ENCODE results near the gene SERPINE2.

Gene SERPINE2

DNA sequence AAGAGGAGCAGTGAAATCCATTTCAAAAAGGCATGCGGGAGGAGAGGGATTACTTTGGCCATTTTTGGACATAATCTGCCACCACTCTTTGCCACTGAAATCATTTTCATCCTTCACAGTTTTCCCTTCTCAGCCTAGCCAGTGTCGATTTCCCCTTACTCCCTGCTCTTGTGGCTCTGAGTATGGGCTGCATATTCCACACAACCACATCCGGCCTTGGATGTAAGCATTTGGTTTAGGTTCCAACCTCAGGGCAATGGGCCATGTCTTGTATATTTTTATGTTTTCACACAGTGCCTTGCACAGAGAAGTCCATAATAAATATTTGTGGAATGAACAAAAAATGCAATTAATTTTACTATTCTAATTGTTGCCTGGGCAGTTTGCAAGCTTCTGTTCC lies 7.7 kb upstream of the SERPINE2 start:
- peak; percentile 31 for DNase-seq (ENCODE audit: low read depth)

DNA sequence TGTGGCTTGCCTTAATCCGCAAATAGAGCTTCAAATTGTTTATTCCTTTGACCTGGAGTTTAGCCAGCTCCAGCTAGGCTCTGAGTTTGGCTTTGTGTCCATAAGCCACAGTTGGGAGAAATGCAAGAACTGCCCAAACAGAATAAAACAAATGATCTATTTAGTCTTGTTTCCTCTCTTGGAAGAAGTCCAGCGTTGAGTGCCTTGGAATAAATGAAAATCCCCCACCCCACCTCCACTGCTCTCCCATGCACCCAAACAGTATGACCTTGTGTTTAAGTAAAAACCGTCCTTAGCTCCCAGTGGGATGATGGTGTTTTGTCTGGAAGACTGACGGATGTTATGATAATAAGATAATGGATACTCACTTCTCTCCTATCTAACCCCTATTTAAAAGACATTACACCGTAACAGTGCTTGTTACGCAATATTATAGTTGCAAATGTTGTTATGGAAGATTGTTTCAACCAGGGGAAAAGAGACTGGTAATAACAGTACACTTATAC lies 3.2 kb upstream of the SERPINE2 start:
- DNase-seq (ENCODE audit: low read depth) = no peak

DNA sequence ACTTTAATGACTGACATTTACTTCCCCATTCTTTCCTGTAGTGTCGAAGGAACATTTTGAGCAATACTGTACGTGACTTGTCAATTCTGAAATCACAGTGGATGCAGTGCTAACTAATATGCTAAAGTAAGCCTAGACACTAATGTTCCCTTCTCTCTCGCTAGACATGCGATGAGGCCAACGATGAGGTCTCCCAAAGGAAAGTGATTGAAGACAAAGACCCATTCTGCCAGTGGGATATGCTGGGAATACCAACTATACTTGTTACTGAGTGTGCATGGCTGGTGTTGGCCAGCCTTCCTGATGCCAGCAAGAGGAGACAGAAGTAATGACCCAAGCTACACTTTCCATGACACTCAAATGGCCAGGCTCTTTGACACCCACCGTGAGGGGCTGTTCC lies 2.5 kb upstream of the SERPINE2 start:
- no peak for DNase-seq (ENCODE audit: low read depth)

DNA sequence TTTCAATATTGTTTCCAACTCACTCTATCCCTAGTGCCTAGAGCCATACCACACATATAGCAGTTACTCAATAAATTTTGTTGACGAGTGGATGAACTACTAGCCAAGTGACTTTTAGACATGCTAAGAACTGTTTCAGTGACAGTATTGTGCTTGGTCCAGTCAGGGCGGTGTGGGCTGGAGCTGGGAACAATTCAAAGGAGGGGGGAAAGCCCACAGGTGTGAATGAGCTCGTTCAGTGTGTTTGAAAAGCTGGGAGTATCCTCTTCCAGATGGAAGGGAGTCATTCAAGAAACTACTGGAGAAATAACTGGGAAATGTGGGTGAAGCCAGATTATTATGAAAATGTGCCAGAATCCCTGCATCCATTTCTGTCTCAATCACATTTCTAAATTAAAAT lies 1.7 kb upstream of the SERPINE2 start:
- DNase-seq (ENCODE audit: low read depth) = no peak

DNA sequence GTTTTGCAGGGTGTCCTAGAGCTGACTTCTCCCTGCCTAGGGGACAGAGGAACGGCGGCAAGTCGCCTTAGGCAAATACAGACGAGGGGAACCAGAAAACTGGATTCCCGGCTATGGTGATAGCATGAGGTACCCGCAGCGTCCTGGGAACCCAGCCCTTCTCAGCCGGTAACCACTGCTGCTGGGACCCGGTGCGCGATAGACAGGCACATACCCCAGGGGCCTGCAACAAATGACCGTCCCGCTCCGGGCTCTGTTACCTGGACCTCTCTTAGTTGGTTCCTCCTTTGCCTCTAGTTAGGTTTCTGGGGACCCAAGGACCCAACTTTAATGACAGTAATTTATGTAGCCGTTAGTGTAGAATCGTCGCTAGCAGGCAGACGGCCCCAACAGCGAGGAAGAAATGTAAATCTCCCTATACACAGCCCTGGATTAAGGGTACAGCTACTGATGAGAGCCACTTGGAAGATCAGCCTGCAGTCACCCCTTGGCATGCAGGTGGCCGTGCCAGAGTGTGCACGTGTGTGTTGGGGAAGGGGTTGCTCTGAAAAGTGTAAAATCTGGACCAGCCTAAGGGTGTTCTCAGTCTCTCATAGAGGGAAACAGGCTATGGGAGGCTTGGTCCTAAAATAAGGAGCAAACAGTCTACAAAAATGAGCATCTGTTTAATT lies 819 bp upstream of the SERPINE2 start:
- DNase-seq (ENCODE audit: low read depth) = no peak

DNA sequence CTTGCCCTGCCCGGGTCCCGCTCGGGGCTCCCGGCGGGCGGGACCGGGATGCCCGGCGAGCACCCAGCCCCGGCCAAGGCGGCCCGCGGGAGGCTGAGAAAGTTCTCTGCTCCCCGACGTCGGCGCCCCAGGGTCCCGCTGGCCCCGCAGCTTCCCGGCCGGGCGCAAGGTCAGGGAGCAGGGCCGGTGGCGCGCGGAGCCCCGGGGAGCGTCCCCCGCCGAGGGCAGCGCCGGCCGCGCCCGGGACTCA lies 331 bp downstream of the SERPINE2 start:
- DNase-seq (ENCODE audit: low read depth) = no peak

DNA sequence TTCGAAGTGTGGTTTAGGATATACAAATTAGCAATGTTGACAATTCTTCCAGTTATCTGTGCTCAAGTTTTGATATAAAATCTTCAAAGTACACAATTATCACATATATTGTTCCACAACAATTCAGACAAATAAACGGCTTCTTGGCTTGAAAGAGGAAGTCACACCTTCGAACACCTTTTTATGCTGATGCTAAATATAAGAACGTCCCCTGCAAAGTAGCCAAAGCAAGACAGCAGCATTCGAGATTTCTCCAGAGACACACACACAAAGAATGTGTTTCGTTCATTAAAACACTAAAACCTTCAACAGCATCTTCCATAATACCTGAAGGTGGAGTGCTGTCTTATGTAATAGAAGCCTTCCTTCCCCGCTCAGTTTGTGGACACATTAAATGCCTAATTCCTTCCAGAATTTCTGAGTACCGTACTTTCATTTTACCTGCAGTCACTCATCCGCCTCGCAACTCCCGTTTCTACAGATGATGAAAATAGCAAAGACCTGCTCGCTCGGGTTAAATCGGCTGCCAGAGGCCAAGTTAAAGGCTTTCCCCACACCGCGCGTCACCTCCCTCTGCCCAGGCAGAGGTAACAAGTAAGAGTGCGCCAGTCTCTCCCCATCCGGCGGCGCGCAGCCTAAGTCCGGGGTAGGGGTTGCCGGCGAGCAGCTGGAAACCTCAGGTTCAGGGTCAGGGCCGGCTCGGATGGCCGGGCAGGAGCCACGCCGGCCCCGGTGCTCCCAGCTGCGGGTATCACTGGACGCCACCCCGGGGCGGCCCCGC lies 847 bp downstream of the SERPINE2 start:
- DNase-seq (ENCODE audit: low read depth) = peak; percentile 51

DNA sequence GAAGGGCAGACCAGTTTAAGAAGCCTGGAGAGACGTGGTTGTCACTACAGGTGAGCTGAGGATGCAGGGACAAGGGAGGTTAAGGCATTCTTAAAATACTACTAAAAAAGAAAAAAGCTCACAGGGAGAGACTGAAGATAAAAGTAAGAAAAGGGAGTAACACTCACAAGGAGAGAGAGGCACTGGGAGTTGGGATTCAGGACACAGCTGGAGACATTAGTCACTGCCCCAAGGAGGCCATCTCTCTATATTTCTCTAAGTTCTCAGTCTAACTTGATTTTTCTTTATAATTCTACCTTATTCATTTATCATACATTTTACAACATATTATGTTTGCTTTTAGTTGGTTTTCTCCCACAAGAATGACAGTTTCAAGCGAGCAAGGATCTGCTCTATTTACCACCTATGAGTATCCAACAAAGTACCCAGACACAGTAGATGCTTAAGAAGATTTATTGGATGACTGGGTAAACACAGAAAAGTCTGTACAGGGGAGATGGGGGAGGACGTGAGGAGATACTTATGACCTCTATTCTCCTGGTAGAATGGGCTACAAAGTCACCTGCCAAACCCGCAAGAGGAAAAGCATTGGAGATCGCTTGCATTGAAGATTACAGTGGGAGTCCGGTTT lies 2.2 kb downstream of the SERPINE2 start:
- DNase-seq (ENCODE audit: low read depth) = peak; percentile 25

DNA sequence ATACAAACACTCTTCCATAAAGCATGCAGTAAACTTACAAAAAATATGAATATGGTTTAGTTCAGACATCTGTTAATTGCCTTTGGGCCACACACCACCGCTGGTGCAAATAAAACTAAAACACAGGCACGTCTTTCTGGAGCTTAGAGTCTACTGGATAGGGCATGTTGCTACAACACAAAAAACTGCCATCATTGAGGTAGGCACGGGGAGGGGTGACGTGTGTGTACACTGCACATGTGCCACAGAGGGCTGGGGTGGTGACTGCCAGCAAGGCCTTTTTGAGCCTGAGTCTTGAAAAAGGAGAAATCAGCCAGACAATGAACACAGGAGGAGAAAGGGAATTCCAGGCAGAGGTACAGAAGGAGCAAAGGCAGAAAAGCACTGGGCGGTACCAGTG lies 5.1 kb downstream of the SERPINE2 start:
- DNase-seq (ENCODE audit: low read depth) = no peak

- DNase-seq (ENCODE audit: low read depth) = no peak
These were observed 5.5 kb downstream of the SERPINE2 start for GRCh38 chr2:224033601-224034000.

GRCh38 chr2:224032283-224032682 lies 6.8 kb downstream of the SERPINE2 start:
- DNase-seq (ENCODE audit: low read depth) = no peak

DNA sequence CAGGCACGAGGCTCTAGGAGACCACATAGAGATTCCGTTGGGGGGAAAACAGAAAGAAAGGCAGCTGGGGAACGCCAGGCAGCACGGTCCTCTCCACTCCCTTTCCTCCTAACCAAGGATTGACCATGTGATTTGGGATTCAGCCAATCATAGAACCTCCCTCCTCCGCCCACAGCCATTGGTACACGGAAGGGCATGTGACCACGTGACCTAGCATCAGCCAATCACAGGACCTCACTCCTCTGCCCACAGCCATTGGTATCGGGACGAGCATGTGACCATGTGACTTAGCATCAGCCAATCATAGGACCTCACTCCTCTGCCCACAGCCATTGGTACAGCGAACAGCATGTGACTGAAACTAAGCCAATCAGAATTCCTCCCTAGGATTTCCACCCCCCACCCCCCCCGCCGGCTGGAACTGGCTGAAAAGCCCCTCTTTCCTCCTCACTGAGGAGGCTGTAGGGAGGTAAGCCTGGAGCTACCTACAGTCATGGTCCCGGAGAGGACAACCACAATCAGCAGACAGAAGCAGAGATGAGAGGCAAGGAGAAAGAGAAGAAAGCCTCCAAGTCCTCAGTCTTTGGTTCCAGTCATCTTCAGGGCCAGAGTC lies 7.6 kb downstream of the SERPINE2 start:
- no peak for DNase-seq (ENCODE audit: low read depth)

DNA sequence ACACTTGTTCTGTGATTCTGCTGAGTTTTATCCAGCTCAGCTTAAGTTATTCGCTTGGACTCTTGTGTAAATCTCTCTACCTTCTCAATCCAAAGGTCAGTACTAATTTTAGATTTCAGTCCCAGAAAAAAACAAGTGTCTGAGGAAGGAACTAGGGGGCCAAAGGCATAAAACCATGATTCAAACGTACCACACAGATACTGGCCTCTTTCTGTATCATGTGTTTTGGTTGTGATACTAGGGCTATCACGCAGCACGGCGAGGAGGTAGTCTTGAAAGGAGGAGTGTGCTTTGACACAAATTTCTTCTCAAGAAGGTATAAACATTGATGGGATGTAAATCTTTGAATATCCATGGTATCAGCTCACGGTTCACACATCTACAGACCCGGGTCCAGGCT lies 8.3 kb downstream of the SERPINE2 start:
- DNase-seq (ENCODE audit: low read depth) = no peak

DNA sequence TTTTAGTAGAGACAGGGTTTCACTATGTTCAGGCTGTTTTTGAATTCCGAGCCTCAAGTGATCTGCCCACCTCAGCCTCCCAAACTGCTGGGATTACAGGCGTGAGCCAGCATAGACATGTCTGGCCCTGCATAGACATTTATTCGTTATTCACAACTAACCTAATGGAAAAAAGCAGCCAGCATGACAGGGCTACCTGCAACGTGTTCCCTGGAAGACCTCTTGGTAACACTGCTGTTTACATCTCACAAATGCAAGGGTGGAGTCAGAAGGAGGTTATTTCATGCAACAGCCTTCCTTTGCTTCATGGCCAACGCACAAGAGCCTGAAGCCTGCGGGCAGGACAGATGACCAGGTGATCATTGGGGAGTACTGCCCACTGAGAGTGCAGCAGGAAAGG lies 9.2 kb downstream of the SERPINE2 start:
- DNase-seq (ENCODE audit: low read depth) = no peak

DNA sequence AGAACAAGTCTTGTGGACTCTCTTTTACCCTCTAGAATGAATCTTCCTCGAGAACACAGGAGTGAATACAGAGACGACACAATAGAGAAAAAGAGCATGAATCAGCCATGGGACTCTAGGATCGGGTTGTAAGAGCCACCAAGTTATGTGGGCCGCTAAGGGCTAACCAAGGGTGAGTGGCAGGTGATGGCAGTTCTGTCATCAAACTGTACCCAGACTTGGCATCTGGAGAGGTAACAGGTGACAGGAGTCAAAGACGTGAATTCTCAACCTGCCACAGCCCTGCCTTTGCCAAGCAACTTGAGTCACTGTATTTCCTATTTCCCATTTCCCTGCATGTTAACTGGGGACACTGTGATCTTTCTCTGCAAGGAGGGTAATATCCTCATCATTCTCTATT lies 11.2 kb downstream of the SERPINE2 start:
- DNase-seq (ENCODE audit: low read depth) = no peak

- no peak for DNase-seq (ENCODE audit: low read depth)
These were observed 12.0 kb downstream of the SERPINE2 start for GRCh38 chr2:224027070-224027469.

- DNase-seq (ENCODE audit: low read depth) = no peak
These were observed 13.2 kb downstream of the SERPINE2 start for GRCh38 chr2:224025874-224026273.

- no peak for DNase-seq (ENCODE audit: low read depth)
These were observed 14.8 kb downstream of the SERPINE2 start for GRCh38 chr2:224024270-224024669.

- peak; percentile 77 for DNase-seq (ENCODE audit: low read depth)
These were observed 15.9 kb downstream of the SERPINE2 start for GRCh38 chr2:224023188-224023587.

GRCh38 chr2:224022486-224022885 lies 16.6 kb downstream of the SERPINE2 start:
- DNase-seq (ENCODE audit: low read depth) = no peak

DNA sequence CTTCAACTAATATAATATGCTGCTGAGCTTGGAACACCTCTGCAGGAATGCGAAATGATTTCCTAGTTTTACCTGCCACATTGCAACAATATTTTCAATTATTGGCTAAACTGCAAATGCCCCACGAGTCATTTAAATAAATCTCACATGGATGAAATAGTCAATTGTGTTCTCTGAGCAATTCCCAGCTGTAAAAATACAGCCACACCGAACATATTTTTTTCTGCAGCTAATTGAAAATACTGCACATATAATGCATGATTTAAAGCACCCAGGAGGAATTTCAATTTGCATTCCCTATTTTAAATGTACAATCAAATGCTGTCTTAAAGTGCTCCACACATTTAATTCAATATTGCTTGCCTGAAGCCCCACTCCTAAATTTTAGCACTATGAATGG lies 18.6 kb downstream of the SERPINE2 start:
- no peak for DNase-seq (ENCODE audit: low read depth)

- DNase-seq (ENCODE audit: low read depth) = no peak
These were observed 21.1 kb downstream of the SERPINE2 start for GRCh38 chr2:224017957-224018356.

GRCh38 chr2:224016963-224017362 lies 22.1 kb downstream of the SERPINE2 start:
- no peak for DNase-seq (ENCODE audit: low read depth)
